SK-N-MC (cell line): ENCODE results near the gene SCP2.

ENCODE experiments used
- EZH2 ChIP-seq: fragments of 200-600 bp; sonication (generic); IDR thresholded peaks from one replicate; pipeline ENCODE4 v1.6.1; 2017; ENCODE audit warnings: antibody characterized with exemption
- FOXP2 ChIP-seq: optimal IDR thresholded peaks from 2 replicates; pipeline ENCODE3; 2011; ENCODE audit warnings: mild to moderate bottlenecking, moderate library complexity; ENCODE audit not compliant: insufficient read depth; ENCODE audit errors: extremely low read length, control extremely low read depth
- POLR2AphosphoS5 ChIP-seq: IDR thresholded peaks from 2 replicates; pipeline ENCODE4 v1.6.1; 2012; ENCODE audit warnings: mild to moderate bottlenecking, low read depth, low read length, borderline replicate concordance

DNA sequence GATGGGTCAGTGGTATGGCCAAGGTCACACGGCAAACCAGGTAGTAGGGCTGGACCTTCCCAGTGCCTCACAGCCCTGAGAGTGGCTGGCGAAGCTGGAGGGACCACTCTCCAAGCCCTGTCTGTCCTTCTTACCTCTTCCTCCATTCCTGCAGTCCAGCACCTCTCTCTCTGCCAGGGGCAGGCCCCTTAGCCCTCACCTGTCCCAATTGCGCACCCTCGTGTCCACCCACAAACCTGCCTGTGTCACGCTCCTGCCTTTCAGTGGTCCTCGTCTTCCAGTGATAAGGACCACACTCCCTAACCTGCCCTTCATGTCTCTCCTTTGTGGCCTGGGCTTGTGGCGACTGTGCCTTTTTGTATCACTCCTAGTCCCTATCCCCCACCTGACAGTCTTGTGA, 138.3 kb downstream of the SCP2 start:
- TF ChIP-seq EZH2: no peak
- TF ChIP-seq POLR2AphosphoS5: no peak
- TF ChIP-seq FOXP2: no peak
